A549 (cell line): ENCODE data around the gene CD180. TPM values are rescaled to one million over a fixed set of nuclear protein-coding genes. Genes with fewer than 3 reads are reported as not detected.

Experiments
- ATAC-seq, 2 experiments: fragments of 200-7000 bp in 1 of 2; fragments of >200 bp in 1 of 2; cut with Nextera tagmentation in 1 of 2; cut with Tn5 transposase in 1 of 2; 3 replicates each; pipeline versions ENCODE4 v1.8.0 to v1.9.1; 2018 to 2020; ENCODE audit warnings: mild to moderate bottlenecking in 1 of 2, moderate library complexity in 1 of 2
- CTCF ChIA-PET: fragments of 300-600 bp; sonication (Branson Sonifier 250); formaldehyde crosslinking; extraction: SDS; loops from one replicate; lab custom pipeline; 2021; ENCODE audit warnings: antibody characterized with exemption, inconsistent platforms; lab: Yijun Ruan, JAX
- POLR2A ChIA-PET: fragments of 350-600 bp; formaldehyde crosslinking; extraction: SDS; loops from one replicate; lab custom pipeline; 2021; ENCODE audit warnings: antibody characterized with exemption, inconsistent platforms; lab: Yijun Ruan, JAX
- DNase-seq, 2 experiments: peaks; one replicate each; pipeline versions ENCODE4 v3.0.0 to v3.0.0-alpha.2; 2011 to 2016; ENCODE audit warnings: low read depth in 1 of 2, low spot score in 1 of 2
- FAIRE-seq: peaks from 2 replicates; lab custom pipeline; 2011; peaks lifted over from hg19 to GRCh38; lab: Jason Lieb, UNC
- H3K27ac ChIP-seq, 2 experiments: fragments of >200 bp; sonication (Bioruptor Twin); formaldehyde crosslinking; 3 replicates each; pipeline ENCODE4 v1.5.1; 2016 to 2017
- H3K4me1 ChIP-seq: fragments of >200 bp; sonication (Bioruptor Twin); formaldehyde crosslinking; 3 replicates; pipeline ENCODE4 v1.6.1; 2016
- H3K4me2 ChIP-seq: fragments of >200 bp; sonication (Bioruptor Twin); formaldehyde crosslinking; 3 replicates; pipeline ENCODE4 v1.6.1; 2016
- H3K4me3 ChIP-seq: fragments of >200 bp; sonication (Bioruptor Twin); formaldehyde crosslinking; 3 replicates; pipeline ENCODE4 v1.5.1; 2016
- H3K9me3 ChIP-seq: fragments of >200 bp; sonication (Bioruptor Twin); formaldehyde crosslinking; 3 replicates; pipeline ENCODE4 v1.6.1; 2016
- CBX8 ChIP-seq: fragments of 200-600 bp; sonication (generic); IDR thresholded peaks from 2 replicates; pipeline ENCODE4 v1.6.1; 2016
- CEBPB ChIP-seq, 2 experiments: fragments of >200 bp in 1 of 2; sonication (Bioruptor Twin) in 1 of 2; formaldehyde crosslinking in 1 of 2; IDR thresholded peaks; 2 replicates each; pipeline ENCODE4 v1.6.1; 2012 to 2016
- EHF ChIP-seq: fragments of 250-450 bp; sonication (Bioruptor Pico); IDR thresholded peaks from 2 replicates; pipeline ENCODE4 v1.5.0; 2020; ENCODE audit warnings: mild to moderate bottlenecking
- EP300 ChIP-seq, 2 experiments: fragments of >200 bp; sonication (Bioruptor Twin); formaldehyde crosslinking; IDR thresholded peaks; 2 replicates in 1 of 2; 3 replicates in 1 of 2; pipeline ENCODE4 v1.6.1; 2016 to 2017
- FOXS1 ChIP-seq: fragments of 250-450 bp; sonication (Bioruptor Pico); IDR thresholded peaks from 2 replicates; pipeline ENCODE4 v1.5.0; 2020; ENCODE audit warnings: mild to moderate bottlenecking, moderate library complexity
- GATA3 ChIP-seq: IDR thresholded peaks from 2 replicates; pipeline ENCODE4 v1.6.1; 2012; ENCODE audit warnings: borderline replicate concordance
- HDAC2 ChIP-seq: fragments of 200-600 bp; sonication (generic); IDR thresholded peaks from 2 replicates; pipeline ENCODE4 v1.6.1; 2016
- HEYL ChIP-seq: fragments of 250-450 bp; sonication (Bioruptor Pico); IDR thresholded peaks from 2 replicates; pipeline ENCODE4 v1.8.0; 2021; ENCODE audit warnings: mild to moderate bottlenecking, moderate library complexity
- HOXB13 ChIP-seq: fragments of 250-450 bp; sonication (Bioruptor Pico); IDR thresholded peaks from 2 replicates; pipeline ENCODE4 v1.5.0; 2020; ENCODE audit warnings: low read depth, mild to moderate bottlenecking, moderate library complexity
- JUNB ChIP-seq: fragments of >200 bp; sonication (Bioruptor Twin); formaldehyde crosslinking; IDR thresholded peaks from 2 replicates; pipeline ENCODE4 v1.6.1; 2016
- MAZ ChIP-seq: fragments of 150-350 bp; IDR thresholded peaks from 2 replicates; pipeline ENCODE4 v1.6.1; 2014; ENCODE audit warnings: antibody characterized with exemption, low read depth, low read length, borderline replicate concordance
- MYC ChIP-seq: IDR thresholded peaks from 2 replicates; pipeline ENCODE4 v1.6.1; 2012; ENCODE audit warnings: mild to moderate bottlenecking, inconsistent platforms, low read length, improper control_type of control experiment, borderline replicate concordance
- PHF8 ChIP-seq: fragments of 200-600 bp; sonication (generic); IDR thresholded peaks from 2 replicates; pipeline ENCODE4 v1.6.1; 2016; ENCODE audit warnings: low read depth, mild to moderate bottlenecking, antibody characterized with exemption, moderate library complexity, borderline replicate concordance
- POLR2A ChIP-seq: IDR thresholded peaks from 2 replicates; pipeline ENCODE4 v1.6.1; 2012; ENCODE audit warnings: mild to moderate bottlenecking, low read length
- RAD21 ChIP-seq, 2 experiments: fragments of >200 bp in 1 of 2; sonication (Bioruptor Twin) in 1 of 2; formaldehyde crosslinking in 1 of 2; IDR thresholded peaks in 1 of 2; conservative IDR thresholded peaks in 1 of 2; 2 replicates in 1 of 2; 3 replicates in 1 of 2; pipeline ENCODE4 v1.6.1; 2012 to 2018; ENCODE audit warnings: inconsistent platforms in 1 of 2
- RARB ChIP-seq: fragments of 250-450 bp; sonication (Bioruptor Pico); IDR thresholded peaks from 2 replicates; pipeline ENCODE4 v1.8.0; 2021; ENCODE audit warnings: mild to moderate bottlenecking, moderate library complexity
- TFCP2L1 ChIP-seq: fragments of 250-450 bp; sonication (Bioruptor Pico); IDR thresholded peaks from 2 replicates; pipeline ENCODE4 v1.5.0; 2021; ENCODE audit warnings: mild to moderate bottlenecking
- ZC3H11A ChIP-seq: fragments of 450-650 bp; IDR thresholded peaks from 2 replicates; pipeline ENCODE4 v1.6.1; 2014; ENCODE audit warnings: antibody characterized with exemption, mild to moderate bottlenecking
- ZNF302 ChIP-seq: fragments of 250-450 bp; sonication (Bioruptor Pico); IDR thresholded peaks from 2 replicates; pipeline ENCODE4 v1.9.0; 2021; ENCODE audit warnings: inconsistent platforms, mild to moderate bottlenecking, moderate library complexity
- WGBS: methylation state at CpG from one replicate; pipeline ENCODE4 v1.1.6; 2017; ENCODE audit errors: missing lambda C conversion rate; 5-methylcytosine and 5-hydroxymethylcytosine counted together
- polyA plus RNA-seq, 4 experiments: library from polyadenylated mRNA; depleted of rRNA in 3 of 4; stranded (reverse); fragments of >200 nt; fragmentation: RNase III in 1 of 4; extraction: RNeasy Plus Mini Kit Qiagen cat#74134 plus additional on column Dnase treatment in 1 of 4; gene quantifications; 2 replicates in 3 of 4; 3 replicates in 1 of 4; pipeline ENCODE4 v1.2.3, GENCODE V29; 2011 to 2017
- TF ChIP-seq, protein P1 (sequence below): fragments of 150-350 bp; IDR thresholded peaks from 2 replicates; pipeline ENCODE4 v1.6.1; 2014; ENCODE audit warnings: low read depth, mild to moderate bottlenecking, low read length
- TF ChIP-seq, protein P2 (sequence below): fragments of 250-450 bp; sonication (Bioruptor Pico); IDR thresholded peaks from 2 replicates; pipeline ENCODE4 v1.5.0; 2021; ENCODE audit warnings: mild to moderate bottlenecking, moderate library complexity, borderline replicate concordance
- TF ChIP-seq, protein P3 (sequence below): IDR thresholded peaks from 2 replicates; pipeline ENCODE4 v1.6.1; 2012; ENCODE audit warnings: low read depth, borderline replicate concordance
- TF ChIP-seq, protein P4 (sequence below): fragments of >200 bp; sonication (Bioruptor Twin); formaldehyde crosslinking; IDR thresholded peaks from 3 replicates; pipeline ENCODE4 v1.6.1; 2016
- TF ChIP-seq, protein P5 (sequence below): fragments of 450-650 bp; IDR thresholded peaks from 2 replicates; pipeline ENCODE4 v1.6.1; 2014; ENCODE audit warnings: antibody characterized with exemption

Gene CD180
- polyA plus RNA-seq, 2 of the 4 experiments (the other 2 are of a cell fraction), result not detected

DNA sequence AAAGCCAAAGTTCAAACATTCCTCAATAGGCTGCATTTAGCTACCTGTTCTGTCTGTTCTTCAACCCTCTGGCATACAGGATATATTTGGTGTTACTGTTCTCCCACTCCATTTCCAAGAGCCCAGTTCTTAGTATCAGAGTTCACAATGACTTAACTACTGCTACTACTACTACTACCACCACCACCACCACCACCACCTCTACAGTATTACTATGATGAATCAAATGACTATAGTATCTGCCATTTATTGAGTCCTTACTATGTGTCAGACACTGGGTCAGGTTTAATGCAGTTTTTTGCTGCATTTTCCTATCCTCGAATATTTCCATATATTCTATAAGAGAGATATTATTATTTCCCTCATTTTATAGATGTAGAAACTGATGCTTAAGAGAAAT is 937 bp upstream of the CD180 start:
- no peak for DNase-seq
- no peak overlapping the region for H3K4me2 ChIP-seq
- POLR2A ChIA-PET, result no interaction called here

DNA sequence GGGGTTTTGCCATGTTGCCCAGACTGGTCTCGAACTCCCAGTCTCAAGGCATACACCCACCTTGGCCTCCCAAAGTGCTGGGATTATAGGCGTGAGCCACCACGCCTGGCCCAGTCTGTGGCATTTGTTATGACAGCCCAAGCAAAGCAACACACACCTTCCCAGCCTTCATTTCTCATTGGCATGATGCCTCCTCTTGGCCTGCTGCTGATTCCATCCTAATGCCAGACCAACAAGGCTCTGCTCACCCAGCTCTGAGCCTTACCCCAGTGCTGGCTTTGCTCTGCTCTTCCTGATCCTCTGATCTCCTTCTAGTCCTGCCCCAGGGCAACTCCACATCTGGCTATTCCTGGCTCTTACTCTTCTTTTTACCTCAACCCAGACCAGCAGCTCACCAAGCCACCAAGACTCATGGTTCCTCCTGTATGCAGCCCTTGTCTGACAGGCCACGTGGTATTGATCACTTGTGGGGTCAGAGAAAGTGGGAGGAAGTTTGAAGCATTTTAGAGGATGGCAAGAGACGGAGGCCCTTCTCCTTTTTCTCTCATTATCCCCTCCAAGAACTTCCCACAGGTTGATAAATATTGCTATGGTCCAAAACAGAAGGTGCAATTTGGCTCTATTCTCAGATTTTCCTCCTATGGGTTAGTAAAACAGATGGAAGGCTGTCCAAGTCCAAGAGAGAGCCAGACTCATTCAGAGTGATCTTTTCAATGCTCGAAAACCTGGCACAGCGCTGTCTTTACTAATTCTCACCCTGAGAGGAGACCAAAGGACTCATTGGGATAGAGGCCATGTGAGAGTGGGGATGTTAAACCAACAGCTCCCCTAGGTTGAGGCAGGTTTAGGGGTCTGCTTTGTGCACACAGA is 958 bp downstream of the CD180 start:
- Histone ChIP-seq H3K4me1 (no peaks in the 10 kb centered on the region), H3K9me3 (peaks cover 2% of the 10 kb centered on the region; the same call in 1 of the 3 replicates), H3K4me3 (no peak overlapping the region), H3K4me2 (no peak overlapping the region)
- ChIA-PET CTCF (interaction anchor here (1.6 kb wide), 1 partner anchor 29 kb away, joined by 5 read pairs; no protein-coding TSS in a partner anchor), POLR2A (no interaction called here)
- FAIRE-seq, result no peak
- no peak for DNase-seq
- no peak for ATAC-seq
- no peak for TF ChIP-seq MYC
- TF ChIP-seq PHF8, result no peak
- no peak for TF ChIP-seq RAD21 (conservative IDR thresholded peaks at IDR 0.05 in 1 of 2, IDR thresholded peaks at IDR 0.05 in 1 of 2)
- no peak for TF ChIP-seq FOXS1 (CRISPR knock-in tag)
- TF ChIP-seq HEYL (CRISPR knock-in tag), result no peak
- TF ChIP-seq, protein P1, sequence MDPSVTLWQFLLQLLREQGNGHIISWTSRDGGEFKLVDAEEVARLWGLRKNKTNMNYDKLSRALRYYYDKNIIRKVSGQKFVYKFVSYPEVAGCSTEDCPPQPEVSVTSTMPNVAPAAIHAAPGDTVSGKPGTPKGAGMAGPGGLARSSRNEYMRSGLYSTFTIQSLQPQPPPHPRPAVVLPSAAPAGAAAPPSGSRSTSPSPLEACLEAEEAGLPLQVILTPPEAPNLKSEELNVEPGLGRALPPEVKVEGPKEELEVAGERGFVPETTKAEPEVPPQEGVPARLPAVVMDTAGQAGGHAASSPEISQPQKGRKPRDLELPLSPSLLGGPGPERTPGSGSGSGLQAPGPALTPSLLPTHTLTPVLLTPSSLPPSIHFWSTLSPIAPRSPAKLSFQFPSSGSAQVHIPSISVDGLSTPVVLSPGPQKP, result no peak
- no peak for TF ChIP-seq CBX8
- no peak for TF ChIP-seq POLR2A
- TF ChIP-seq ZNF302 (CRISPR knock-in tag), result no peak
- TF ChIP-seq, all 56 proteins: peak for 0
- WGBS, result 70% methylated on average over 7 of the region's 7 CpGs
- no peak overlapping the region for H3K27ac ChIP-seq

More for the DNA sequence above, 937 bp upstream of the CD180 start:
- FAIRE-seq, result no peak
- no peak overlapping the region for H3K4me3 ChIP-seq
- no peaks in the 10 kb centered on the region for H3K4me1 ChIP-seq
- 54% methylated on average over 1 of the region's 1 CpG for WGBS
- no peak overlapping the region for H3K27ac ChIP-seq
- no peak for TF ChIP-seq HOXB13 (CRISPR knock-in tag)
- TF ChIP-seq, all 56 proteins: peak for 0
- ATAC-seq, result no peak
- peaks cover 8% of the 10 kb centered on the region; the same call in 1 of the 3 replicates for H3K9me3 ChIP-seq
- CTCF ChIA-PET, result interaction anchor here (1.2 to 1.7 kb wide), 4 partner anchors 9 to 31 kb away, joined by 3 to 8 read pairs (median 4); no protein-coding TSS in a partner anchor

DNA sequence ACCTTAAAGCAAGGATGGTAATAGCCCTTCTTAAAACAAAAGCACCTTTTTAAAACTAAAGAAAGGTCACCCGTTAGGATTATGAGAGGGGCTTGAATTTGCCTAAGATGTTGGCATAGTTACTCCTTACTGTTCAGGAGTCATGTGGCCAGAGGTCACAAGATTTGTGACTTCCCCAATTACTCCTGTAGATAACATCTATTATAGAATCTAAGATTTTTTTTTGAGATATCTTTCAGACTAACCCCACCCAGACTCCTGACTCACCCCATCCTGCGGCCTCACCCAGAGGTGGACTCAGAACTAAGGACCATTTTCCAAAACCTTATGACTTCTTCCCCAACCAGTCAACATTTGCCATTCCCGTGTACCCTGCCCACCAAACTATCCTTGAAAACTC is 2.4 kb downstream of the CD180 start:
- H3K4me3 ChIP-seq, result no peak overlapping the region
- no peaks in the 10 kb centered on the region for H3K4me1 ChIP-seq
- H3K4me2 ChIP-seq, result no peak overlapping the region
- FAIRE-seq (no peak), ATAC-seq (no peak), DNase-seq (no peak)
- TF ChIP-seq MAZ, result no peak
- no peak for TF ChIP-seq EHF (CRISPR knock-in tag)
- no peak for TF ChIP-seq JUNB
- no peak for TF ChIP-seq GATA3
- TF ChIP-seq CBX8, result no peak
- TF ChIP-seq ZC3H11A, result no peak
- no peak for TF ChIP-seq EP300 (IDR thresholded peaks at IDR 0.05)
- TF ChIP-seq, protein P2, sequence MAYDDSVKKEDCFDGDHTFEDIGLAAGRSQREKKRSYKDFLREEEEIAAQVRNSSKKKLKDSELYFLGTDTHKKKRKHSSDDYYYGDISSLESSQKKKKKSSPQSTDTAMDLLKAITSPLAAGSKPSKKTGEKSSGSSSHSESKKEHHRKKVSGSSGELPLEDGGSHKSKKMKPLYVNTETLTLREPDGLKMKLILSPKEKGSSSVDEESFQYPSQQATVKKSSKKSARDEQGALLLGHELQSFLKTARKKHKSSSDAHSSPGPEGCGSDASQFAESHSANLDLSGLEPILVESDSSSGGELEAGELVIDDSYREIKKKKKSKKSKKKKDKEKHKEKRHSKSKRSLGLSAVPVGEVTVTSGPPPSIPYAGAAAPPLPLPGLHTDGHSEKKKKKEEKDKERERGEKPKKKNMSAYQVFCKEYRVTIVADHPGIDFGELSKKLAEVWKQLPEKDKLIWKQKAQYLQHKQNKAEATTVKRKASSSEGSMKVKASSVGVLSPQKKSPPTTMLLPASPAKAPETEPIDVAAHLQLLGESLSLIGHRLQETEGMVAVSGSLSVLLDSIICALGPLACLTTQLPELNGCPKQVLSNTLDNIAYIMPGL (CRISPR knock-in tag), result no peak
- TF ChIP-seq RARB (CRISPR knock-in tag), result no peak
- TF ChIP-seq, protein P3, sequence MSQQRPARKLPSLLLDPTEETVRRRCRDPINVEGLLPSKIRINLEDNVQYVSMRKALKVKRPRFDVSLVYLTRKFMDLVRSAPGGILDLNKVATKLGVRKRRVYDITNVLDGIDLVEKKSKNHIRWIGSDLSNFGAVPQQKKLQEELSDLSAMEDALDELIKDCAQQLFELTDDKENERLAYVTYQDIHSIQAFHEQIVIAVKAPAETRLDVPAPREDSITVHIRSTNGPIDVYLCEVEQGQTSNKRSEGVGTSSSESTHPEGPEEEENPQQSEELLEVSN, result no peak
- TF ChIP-seq CEBPB (IDR thresholded peaks at IDR 0.05), result no peak
- no peak for TF ChIP-seq TFCP2L1 (CRISPR knock-in tag)
- TF ChIP-seq, protein P4, sequence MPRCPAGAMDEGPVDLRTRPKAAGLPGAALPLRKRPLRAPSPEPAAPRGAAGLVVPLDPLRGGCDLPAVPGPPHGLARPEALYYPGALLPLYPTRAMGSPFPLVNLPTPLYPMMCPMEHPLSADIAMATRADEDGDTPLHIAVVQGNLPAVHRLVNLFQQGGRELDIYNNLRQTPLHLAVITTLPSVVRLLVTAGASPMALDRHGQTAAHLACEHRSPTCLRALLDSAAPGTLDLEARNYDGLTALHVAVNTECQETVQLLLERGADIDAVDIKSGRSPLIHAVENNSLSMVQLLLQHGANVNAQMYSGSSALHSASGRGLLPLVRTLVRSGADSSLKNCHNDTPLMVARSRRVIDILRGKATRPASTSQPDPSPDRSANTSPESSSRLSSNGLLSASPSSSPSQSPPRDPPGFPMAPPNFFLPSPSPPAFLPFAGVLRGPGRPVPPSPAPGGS, result no peak
- no peak for TF ChIP-seq HDAC2
- TF ChIP-seq, protein P5, sequence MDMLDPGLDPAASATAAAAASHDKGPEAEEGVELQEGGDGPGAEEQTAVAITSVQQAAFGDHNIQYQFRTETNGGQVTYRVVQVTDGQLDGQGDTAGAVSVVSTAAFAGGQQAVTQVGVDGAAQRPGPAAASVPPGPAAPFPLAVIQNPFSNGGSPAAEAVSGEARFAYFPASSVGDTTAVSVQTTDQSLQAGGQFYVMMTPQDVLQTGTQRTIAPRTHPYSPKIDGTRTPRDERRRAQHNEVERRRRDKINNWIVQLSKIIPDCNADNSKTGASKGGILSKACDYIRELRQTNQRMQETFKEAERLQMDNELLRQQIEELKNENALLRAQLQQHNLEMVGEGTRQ, result no peak
- TF ChIP-seq RAD21 (conservative IDR thresholded peaks at IDR 0.05 in 1 of 2, IDR thresholded peaks at IDR 0.05 in 1 of 2), result no peak
- no peaks in the 10 kb centered on the region for H3K9me3 ChIP-seq
- POLR2A ChIA-PET, result no interaction called here
- WGBS, result 79% methylated on average over 3 of the region's 3 CpGs
- CTCF ChIA-PET, result interaction anchor here (1.4 kb wide), 1 partner anchor 52 kb away, joined by 3 read pairs; no protein-coding TSS in a partner anchor
- no peak overlapping the region for H3K27ac ChIP-seq
